Breast epithelium (tissue), 4 donors: Measurements from ENCODE around the gene IGF2BP2. TPM values are rescaled to one million over a fixed set of nuclear protein-coding genes. Genes with fewer than 3 reads are reported as not detected.

ENCODE experiments used
- DNase-seq, 2 donors: peaks; one replicate each; pipeline ENCODE4 v3.0.0-alpha.2; 2019; ENCODE audit warnings: low spot score in 2 of 2
- H3K27ac ChIP-seq, 2 donors: fragments of 200-600 bp; sonication (generic) in 1 of 2; one replicate each; pipeline ENCODE4 v1.5.1; 2016 to 2019; ENCODE audit warnings: mild to moderate bottlenecking in 1 of 2
- H3K27me3 ChIP-seq, 2 donors: fragments of 200-600 bp; sonication (generic) in 1 of 2; one replicate each; pipeline versions ENCODE4 v1.5.1 to v1.6.0; 2017 to 2019; ENCODE audit warnings: control low read depth in 1 of 2, mild to moderate bottlenecking in 1 of 2
- H3K36me3 ChIP-seq: fragments of 200-600 bp; one replicate; pipeline ENCODE4 v1.5.1; 2019
- H3K4me1 ChIP-seq, 2 donors: fragments of 200-600 bp; sonication (generic); one replicate each; pipeline ENCODE4 v1.5.1; 2016 to 2019; ENCODE audit warnings: control low read depth in 1 of 2
- H3K4me3 ChIP-seq, 3 donors: fragments of 200-600 bp; sonication (generic); 1 replicate in 2 of 3; 2 replicates in 1 of 3; pipeline ENCODE4 v1.5.1; 2016 to 2019; ENCODE audit warnings: mild to moderate bottlenecking in 3 of 3, moderate library complexity in 2 of 3
- H3K9me3 ChIP-seq, 2 donors: fragments of 200-600 bp; sonication (generic) in 1 of 2; one replicate each; pipeline ENCODE4 v1.5.1; 2016 to 2019; ENCODE audit warnings: control low read depth in 1 of 2
- POLR2A ChIP-seq: fragments of 450-650 bp; IDR thresholded peaks from one replicate; pipeline ENCODE4 v1.6.1; 2016; ENCODE audit warnings: antibody characterized with exemption, mild to moderate bottlenecking, moderate library complexity
- POLR2AphosphoS5 ChIP-seq, 3 donors: sonication (generic); formaldehyde crosslinking; IDR thresholded peaks; one replicate each; pipeline ENCODE4 v1.6.1; 2017; ENCODE audit warnings: antibody characterized with exemption in 3 of 3
- intact Hi-C: fragments of 100-400 bp; cut with DNase I; formaldehyde crosslinking; loops from one replicate; pipeline ENCODE4 v1.15.1; 2023; ENCODE audit warnings: low total_unique reads
- total RNA-seq, 3 donors: library from RNA; depleted of rRNA; stranded (reverse); fragments of >200 nt; gene quantifications; one replicate each; pipeline ENCODE4 v1.1.0, GENCODE V29; 2016
- TF ChIP-seq, protein P1 (sequence below), 3 donors: fragments of 450-650 bp; IDR thresholded peaks; one replicate each; pipeline ENCODE4 v1.5.1; 2016 to 2017; ENCODE audit warnings: antibody characterized with exemption in 3 of 3, mild to moderate bottlenecking in 3 of 3, moderate library complexity in 3 of 3

IGF2BP2 gene
- total RNA-seq, 3 donors from 2014 or later: 4.9 to 27.5 (median 23.8) TPM

DNA sequence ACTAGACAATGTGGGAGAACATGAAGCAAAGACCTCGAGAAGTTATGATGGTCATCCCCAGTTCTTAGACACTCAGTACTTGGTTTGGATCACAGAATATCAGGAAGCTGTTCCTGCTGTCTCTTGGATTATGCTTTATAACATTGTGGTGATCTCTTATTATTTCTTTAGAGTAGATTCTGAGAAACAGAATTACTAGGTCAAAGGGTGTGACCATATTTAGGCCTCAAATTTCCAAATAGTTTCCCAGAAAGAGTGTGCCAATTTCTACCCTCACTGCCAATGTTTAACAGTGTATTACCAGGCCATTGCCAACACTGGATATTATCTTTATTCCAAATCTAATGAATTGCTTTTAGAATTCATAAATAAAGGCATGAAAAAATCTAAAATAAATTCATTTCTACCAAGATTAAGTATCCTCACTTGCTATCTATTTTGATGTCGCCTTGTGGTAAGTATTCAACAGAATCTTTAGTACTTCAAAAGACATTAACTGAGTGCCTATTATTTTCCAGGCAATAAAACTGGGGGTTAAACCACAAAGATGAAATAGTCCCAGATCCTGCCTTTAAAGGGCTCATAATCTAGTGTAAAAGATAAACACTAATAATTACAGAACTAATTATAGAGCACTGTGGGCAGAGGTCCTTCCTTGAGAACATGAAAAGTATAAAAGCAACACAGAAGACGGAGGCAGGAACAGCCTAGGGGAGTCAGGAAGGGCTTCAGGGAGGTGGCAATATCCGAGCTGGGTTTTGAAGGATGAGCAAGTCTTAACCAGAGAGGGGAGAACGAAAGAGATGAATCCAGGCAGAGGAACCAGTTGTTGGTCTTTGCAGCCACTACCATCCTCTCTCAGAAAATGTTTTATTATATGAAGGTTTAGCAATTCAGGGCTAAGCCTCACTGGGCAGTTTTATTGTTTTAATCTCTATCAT lies 86.8 kb downstream of the IGF2BP2 start:
- TF ChIP-seq, protein P1, sequence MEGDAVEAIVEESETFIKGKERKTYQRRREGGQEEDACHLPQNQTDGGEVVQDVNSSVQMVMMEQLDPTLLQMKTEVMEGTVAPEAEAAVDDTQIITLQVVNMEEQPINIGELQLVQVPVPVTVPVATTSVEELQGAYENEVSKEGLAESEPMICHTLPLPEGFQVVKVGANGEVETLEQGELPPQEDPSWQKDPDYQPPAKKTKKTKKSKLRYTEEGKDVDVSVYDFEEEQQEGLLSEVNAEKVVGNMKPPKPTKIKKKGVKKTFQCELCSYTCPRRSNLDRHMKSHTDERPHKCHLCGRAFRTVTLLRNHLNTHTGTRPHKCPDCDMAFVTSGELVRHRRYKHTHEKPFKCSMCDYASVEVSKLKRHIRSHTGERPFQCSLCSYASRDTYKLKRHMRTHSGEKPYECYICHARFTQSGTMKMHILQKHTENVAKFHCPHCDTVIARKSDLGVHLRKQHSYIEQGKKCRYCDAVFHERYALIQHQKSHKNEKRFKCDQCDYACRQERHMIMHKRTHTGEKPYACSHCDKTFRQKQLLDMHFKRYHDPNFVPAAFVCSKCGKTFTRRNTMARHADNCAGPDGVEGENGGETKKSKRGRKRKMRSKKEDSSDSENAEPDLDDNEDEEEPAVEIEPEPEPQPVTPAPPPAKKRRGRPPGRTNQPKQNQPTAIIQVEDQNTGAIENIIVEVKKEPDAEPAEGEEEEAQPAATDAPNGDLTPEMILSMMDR (IDR thresholded peaks at IDR 0.05): no peak
- TF ChIP-seq POLR2AphosphoS5 (IDR thresholded peaks at IDR 0.05): no peak
- TF ChIP-seq POLR2A: no peak
- intact Hi-C loops: loop anchor here (5.0 kb wide), 1 partner anchor 584 kb away; no protein-coding TSS in a partner anchor
- Histone ChIP-seq H3K9me3 (no peaks in the 10 kb centered on the region), H3K36me3 (no peaks in the 10 kb centered on the region), H3K4me3 (no peak overlapping the region), H3K27me3 (no peaks in the 10 kb centered on the region), H3K4me1 (no peaks in the 10 kb centered on the region), H3K27ac (no peak overlapping the region)
- DNase-seq: no peak

DNA sequence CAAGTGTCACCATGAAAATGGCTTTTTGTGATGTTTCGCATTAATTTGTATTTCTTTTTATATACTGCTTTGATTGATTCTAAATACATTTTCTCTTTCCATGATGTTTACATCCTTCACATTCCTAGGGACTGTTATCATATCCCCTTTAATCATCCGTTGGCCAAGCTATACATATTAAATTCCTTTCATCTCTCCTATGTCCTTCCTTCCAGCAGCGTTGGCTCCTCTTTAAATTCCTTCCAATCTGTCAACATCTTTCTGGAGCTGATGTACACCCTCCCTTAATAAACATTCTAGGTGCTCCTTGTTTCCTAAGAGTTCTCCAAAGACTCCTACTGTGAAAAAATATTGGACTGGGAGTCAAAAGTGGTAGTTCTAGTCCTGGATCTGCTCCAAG lies 87.8 kb downstream of the IGF2BP2 start:
- H3K27me3 ChIP-seq: no peaks in the 10 kb centered on the region
- no peak for DNase-seq
- intact Hi-C loops: loop anchor here (5.0 kb wide), 1 partner anchor 585 kb away; no protein-coding TSS in a partner anchor
- H3K4me3 ChIP-seq: no peak overlapping the region
- H3K9me3 ChIP-seq: no peaks in the 10 kb centered on the region
- H3K27ac ChIP-seq: no peak overlapping the region
- no peaks in the 10 kb centered on the region for H3K4me1 ChIP-seq
- no peaks in the 10 kb centered on the region for H3K36me3 ChIP-seq
- TF ChIP-seq POLR2AphosphoS5 (IDR thresholded peaks at IDR 0.05) (no peak), POLR2A (no peak)
- TF ChIP-seq, protein P1 (IDR thresholded peaks at IDR 0.05): no peak

DNA sequence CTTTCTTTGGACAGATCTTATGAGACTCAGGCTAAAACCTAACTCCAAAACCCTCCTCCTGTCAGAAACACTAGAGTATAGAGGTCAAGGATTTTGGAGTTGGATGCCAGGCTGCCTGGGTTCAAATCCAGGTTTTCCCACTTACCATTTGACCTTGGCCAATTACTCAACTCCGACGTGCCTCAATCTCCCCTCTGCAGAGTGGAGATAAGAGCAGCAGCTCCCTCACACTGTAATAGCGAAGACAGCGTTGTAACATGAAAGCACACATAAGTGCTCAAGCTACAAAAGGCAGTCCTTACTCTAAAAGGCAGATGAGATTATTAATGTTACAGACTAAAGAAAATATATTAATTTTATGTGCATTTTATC lies 90.1 kb downstream of the IGF2BP2 start:
- Histone ChIP-seq H3K36me3 (no peaks in the 10 kb centered on the region), H3K27ac (no peak overlapping the region), H3K4me3 (no peak overlapping the region), H3K27me3 (no peaks in the 10 kb centered on the region), H3K9me3 (no peaks in the 10 kb centered on the region), H3K4me1 (no peaks in the 10 kb centered on the region)
- no peak for DNase-seq
- TF ChIP-seq POLR2A: no peak
- TF ChIP-seq, protein P1 (IDR thresholded peaks at IDR 0.05): no peak
- TF ChIP-seq POLR2AphosphoS5 (IDR thresholded peaks at IDR 0.05): no peak
- intact Hi-C loops: loop anchor here (5.0 kb wide), 1 partner anchor 588 kb away; no protein-coding TSS in a partner anchor

DNA sequence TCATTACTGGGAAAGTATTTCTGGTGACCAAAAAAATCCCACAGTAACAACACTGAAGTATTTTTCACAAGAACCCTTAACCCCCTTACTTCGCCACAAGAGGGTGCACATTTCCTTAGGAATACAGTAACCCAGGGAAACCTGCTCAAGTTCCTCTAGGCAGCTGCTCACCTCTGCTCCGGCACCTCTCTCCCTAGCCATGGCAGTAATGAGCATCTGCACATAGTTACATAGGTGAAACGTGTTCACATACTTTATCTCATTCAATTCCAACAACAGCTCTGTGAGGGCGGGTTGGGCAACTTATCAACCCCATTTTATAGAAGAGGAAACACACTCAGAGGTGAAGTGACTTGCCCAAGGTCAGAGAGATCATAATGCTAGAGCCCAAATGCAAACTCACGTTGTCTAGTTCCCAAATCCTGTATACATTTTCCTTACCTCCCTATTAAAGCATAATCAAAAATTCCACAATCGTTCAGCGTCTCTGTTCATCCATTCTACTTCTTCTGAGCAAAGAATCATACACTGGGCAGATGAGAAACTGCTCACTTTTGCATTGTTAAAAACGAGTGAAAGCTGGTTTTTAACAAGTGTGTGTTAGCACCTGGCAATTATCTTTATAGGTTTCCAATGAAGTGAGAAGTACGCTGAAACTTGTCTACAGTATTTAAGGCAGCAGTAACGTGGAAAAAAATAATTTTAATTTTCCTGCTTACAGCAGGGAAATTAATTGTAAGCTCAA lies 90.7 kb downstream of the IGF2BP2 start:
- Histone ChIP-seq H3K27ac (no peak overlapping the region), H3K4me3 (no peak overlapping the region), H3K36me3 (no peaks in the 10 kb centered on the region), H3K9me3 (no peaks in the 10 kb centered on the region), H3K27me3 (no peaks in the 10 kb centered on the region), H3K4me1 (no peaks in the 10 kb centered on the region)
- TF ChIP-seq, protein P1 (IDR thresholded peaks at IDR 0.05): peak in 2 of 3 donors; percentile 35 to 48
- TF ChIP-seq POLR2A: no peak
- peak in 1 of 2 donors; percentile 22 for DNase-seq
- intact Hi-C loops: no loop called here

DNA sequence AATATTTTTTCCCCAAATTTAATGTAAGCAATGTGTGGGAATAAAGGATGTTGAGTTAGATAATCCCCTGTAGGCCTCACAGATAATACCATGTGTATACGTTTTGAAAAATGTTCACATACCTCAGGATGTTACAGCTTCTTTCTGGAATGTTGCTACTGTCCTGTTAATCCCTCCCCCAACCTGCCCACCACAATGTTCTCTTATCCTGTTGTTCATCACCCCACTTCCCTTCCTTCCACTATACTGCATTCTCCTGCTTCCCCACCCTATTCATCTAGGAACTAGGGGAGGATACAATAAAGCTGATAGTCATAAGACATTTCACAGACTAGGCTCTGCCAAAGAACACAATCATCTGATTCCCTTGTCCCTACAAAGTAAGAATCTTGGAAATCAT lies 92.1 kb downstream of the IGF2BP2 start:
- TF ChIP-seq POLR2A (no peak), POLR2AphosphoS5 (IDR thresholded peaks at IDR 0.05) (no peak)
- TF ChIP-seq, protein P1 (IDR thresholded peaks at IDR 0.05): no peak
- no peak overlapping the region for H3K27ac ChIP-seq
- H3K36me3 ChIP-seq: no peaks in the 10 kb centered on the region
- H3K27me3 ChIP-seq: no peaks in the 10 kb centered on the region
- H3K9me3 ChIP-seq: no peaks in the 10 kb centered on the region
- DNase-seq: no peak
- no peaks in the 10 kb centered on the region for H3K4me1 ChIP-seq
- no peak overlapping the region for H3K4me3 ChIP-seq
- intact Hi-C loops: no loop called here
